Sigmoid colon (tissue), 7 donors: Measurements from ENCODE around the gene ABT1. TPM values are rescaled to one million over a fixed set of nuclear protein-coding genes. Genes with fewer than 3 reads are reported as not detected.
A peak's percentile ranks its signal among the peaks of the same experiment; 100 is the strongest.

Experiments used
- DNase-seq: peaks from one replicate; pipeline ENCODE4 v3.0.0-alpha.2; 2019
- H3K27ac ChIP-seq, 4 donors: fragments of 200-600 bp; sonication (generic); one replicate each; pipeline ENCODE4 v1.5.1; 2016 to 2019; ENCODE audit warnings: mild to moderate bottlenecking in 1 of 4
- H3K27me3 ChIP-seq, 3 donors: fragments of 200-600 bp; sonication (generic); one replicate each; pipeline ENCODE4 v1.5.1; 2019; ENCODE audit warnings: mild to moderate bottlenecking in 1 of 3
- H3K36me3 ChIP-seq, 4 donors: fragments of 200-600 bp; sonication (generic); one replicate each; pipeline ENCODE4 v1.5.1; 2016 to 2019
- H3K4me1 ChIP-seq, 4 donors: fragments of 200-600 bp; sonication (generic); one replicate each; pipeline ENCODE4 v1.5.1; 2017 to 2019
- H3K4me3 ChIP-seq, 4 donors: fragments of 200-600 bp; sonication (generic); one replicate each; pipeline ENCODE4 v1.5.1; 2017 to 2019; ENCODE audit warnings: mild to moderate bottlenecking in 2 of 4, moderate library complexity in 1 of 4
- H3K9me3 ChIP-seq, 4 donors: fragments of 200-600 bp in 3 of 4; sonication (generic) in 3 of 4; one replicate each; pipeline versions ENCODE4 v1.5.1 to v1.6.1; 2013 to 2019
- EP300 ChIP-seq, 4 donors: sonication (generic); formaldehyde crosslinking; IDR thresholded peaks; one replicate each; pipeline ENCODE4 v1.6.1; 2017; ENCODE audit warnings: antibody characterized with exemption in 4 of 4
- POLR2A ChIP-seq, 2 donors: fragments of 450-650 bp; IDR thresholded peaks; one replicate each; pipeline ENCODE4 v1.6.1; 2016; ENCODE audit warnings: antibody characterized with exemption in 2 of 2, mild to moderate bottlenecking in 2 of 2, moderate library complexity in 2 of 2
- POLR2AphosphoS5 ChIP-seq, 4 donors: sonication (generic); formaldehyde crosslinking; IDR thresholded peaks; one replicate each; pipeline ENCODE4 v1.6.1; 2017; ENCODE audit warnings: antibody characterized with exemption in 4 of 4
- WGBS, 2 donors: extraction: QIAGEN DNeasy Blood & Tissue Kit; methylation state at CpG; one replicate each; pipeline ENCODE4 v1.1.7; 2013; 5-methylcytosine and 5-hydroxymethylcytosine counted together
- intact Hi-C: fragments of 100-400 bp; cut with DNase I; formaldehyde crosslinking; loops from one replicate; pipeline ENCODE4 v1.15.1; 2023
- polyA plus RNA-seq, 3 donors: library from polyadenylated mRNA; stranded (reverse); fragments of 200-250 nt; gene quantifications; one replicate each; pipeline ENCODE4 v1.2.3, GENCODE V29; 2013
- total RNA-seq, 4 donors: library from RNA; depleted of rRNA; stranded (reverse); fragments of >200 nt; gene quantifications; one replicate each; pipeline ENCODE4 v1.1.0, GENCODE V29; 2016
- TF ChIP-seq, protein P1 (sequence below), 4 experiments: fragments of 450-650 bp in 3 of 4; fragments of 200-600 bp in 1 of 4; IDR thresholded peaks; one replicate each; pipeline ENCODE4 v1.5.1; 2016 to 2019; ENCODE audit warnings: antibody characterized with exemption in 4 of 4, mild to moderate bottlenecking in 3 of 4, moderate library complexity in 2 of 4
- donor health status: healthy with polysubstance abuse.
- donor health status: Bipolar disorder and iron deficiency.
- donor health status: healthy.

The ABT1 gene
- total and polyA plus RNA-seq, 7 donors = 10.2 to 21.3 (median 16.6) TPM

DNA sequence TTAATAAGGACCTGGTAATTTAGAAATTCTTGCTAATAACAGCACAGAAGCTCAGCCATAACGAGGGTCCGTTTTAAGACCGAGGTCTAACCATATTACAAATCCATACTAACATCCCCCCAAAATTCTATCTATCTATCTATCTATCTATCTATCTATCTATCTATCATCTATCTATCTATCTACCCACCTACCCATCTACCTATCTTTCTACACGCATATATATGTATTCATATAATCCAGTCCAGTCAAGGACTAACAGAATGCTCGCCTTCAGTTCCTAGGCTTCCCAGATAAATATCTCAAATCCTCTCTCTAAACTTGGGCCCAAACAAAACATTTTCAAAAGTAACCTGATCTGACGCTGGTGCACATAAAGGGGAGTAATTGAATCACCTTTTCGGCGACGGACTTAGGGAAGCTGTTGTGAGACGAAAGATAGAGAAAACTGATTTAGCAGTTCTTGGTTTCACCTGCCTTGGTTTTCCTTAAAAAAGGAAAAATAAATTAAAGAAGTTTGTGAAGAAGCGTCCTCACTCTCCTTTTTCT lies 44.0 kb upstream of the ABT1 start:
- WGBS, 2 donors = 35 to 47% methylated on average over 11 of the region's 11 CpGs
- H3K27ac ChIP-seq = peak overlapping the region; percentile 69 to 89 (median 79)
- no peak for DNase-seq
- peaks cover 4 to 24% (median 9%) of the 10 kb centered on the region in 4 donors for H3K4me1 ChIP-seq
- H3K4me3 ChIP-seq = peak overlapping the region; percentile 36 to 51 (median 48)
- H3K36me3 ChIP-seq = no peaks in the 10 kb centered on the region
- H3K27me3 ChIP-seq = no peaks in the 10 kb centered on the region
- H3K9me3 ChIP-seq = no peaks in the 10 kb centered on the region
- TF ChIP-seq POLR2A (IDR thresholded peaks at IDR 0.05) (no peak), POLR2AphosphoS5 (IDR thresholded peaks at IDR 0.05) (no peak), EP300 (IDR thresholded peaks at IDR 0.05) (no peak)
- TF ChIP-seq, protein P1, sequence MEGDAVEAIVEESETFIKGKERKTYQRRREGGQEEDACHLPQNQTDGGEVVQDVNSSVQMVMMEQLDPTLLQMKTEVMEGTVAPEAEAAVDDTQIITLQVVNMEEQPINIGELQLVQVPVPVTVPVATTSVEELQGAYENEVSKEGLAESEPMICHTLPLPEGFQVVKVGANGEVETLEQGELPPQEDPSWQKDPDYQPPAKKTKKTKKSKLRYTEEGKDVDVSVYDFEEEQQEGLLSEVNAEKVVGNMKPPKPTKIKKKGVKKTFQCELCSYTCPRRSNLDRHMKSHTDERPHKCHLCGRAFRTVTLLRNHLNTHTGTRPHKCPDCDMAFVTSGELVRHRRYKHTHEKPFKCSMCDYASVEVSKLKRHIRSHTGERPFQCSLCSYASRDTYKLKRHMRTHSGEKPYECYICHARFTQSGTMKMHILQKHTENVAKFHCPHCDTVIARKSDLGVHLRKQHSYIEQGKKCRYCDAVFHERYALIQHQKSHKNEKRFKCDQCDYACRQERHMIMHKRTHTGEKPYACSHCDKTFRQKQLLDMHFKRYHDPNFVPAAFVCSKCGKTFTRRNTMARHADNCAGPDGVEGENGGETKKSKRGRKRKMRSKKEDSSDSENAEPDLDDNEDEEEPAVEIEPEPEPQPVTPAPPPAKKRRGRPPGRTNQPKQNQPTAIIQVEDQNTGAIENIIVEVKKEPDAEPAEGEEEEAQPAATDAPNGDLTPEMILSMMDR (IDR thresholded peaks at IDR 0.05) = no peak
- intact Hi-C loops = loop anchor here (1.0 to 5.0 kb wide), 4 partner anchors 15 to 240 kb away; no protein-coding TSS in a partner anchor

DNA sequence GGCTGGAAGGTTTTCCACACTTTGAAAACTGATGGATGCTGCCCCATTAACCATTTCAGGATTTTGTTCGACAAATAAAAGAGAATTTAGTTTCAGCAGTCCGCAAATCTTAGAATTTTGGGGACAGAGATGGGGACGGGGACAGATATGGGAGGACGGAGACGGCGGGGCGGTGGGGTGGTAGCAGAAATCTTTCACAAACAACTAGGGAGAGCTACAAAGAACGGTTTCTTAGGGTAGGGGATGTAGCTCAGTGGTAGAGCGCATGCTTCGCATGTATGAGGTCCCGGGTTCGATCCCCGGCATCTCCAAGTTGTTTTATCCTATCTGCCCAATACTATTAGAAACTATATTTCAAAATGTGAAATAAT lies 43.5 kb upstream of the ABT1 start:
- TF ChIP-seq POLR2AphosphoS5 (IDR thresholded peaks at IDR 0.05) (no peak), POLR2A (IDR thresholded peaks at IDR 0.05) (no peak), EP300 (IDR thresholded peaks at IDR 0.05) (no peak)
- TF ChIP-seq, protein P1 (IDR thresholded peaks at IDR 0.05) = no peak
- no peaks in the 10 kb centered on the region for H3K27me3 ChIP-seq
- WGBS, 2 donors = 0 to 2% methylated on average over 13 of the region's 13 CpGs
- peaks cover 4 to 24% (median 9%) of the 10 kb centered on the region in 4 donors for H3K4me1 ChIP-seq
- peak overlapping the region; percentile 69 to 89 (median 79) for H3K27ac ChIP-seq
- H3K4me3 ChIP-seq = peak overlapping the region; percentile 36 to 51 (median 48)
- intact Hi-C loops = loop anchor here (1.0 to 5.0 kb wide), 4 partner anchors 15 to 241 kb away; no protein-coding TSS in a partner anchor
- H3K9me3 ChIP-seq = no peaks in the 10 kb centered on the region
- no peaks in the 10 kb centered on the region for H3K36me3 ChIP-seq
- DNase-seq = peak; percentile 89

DNA sequence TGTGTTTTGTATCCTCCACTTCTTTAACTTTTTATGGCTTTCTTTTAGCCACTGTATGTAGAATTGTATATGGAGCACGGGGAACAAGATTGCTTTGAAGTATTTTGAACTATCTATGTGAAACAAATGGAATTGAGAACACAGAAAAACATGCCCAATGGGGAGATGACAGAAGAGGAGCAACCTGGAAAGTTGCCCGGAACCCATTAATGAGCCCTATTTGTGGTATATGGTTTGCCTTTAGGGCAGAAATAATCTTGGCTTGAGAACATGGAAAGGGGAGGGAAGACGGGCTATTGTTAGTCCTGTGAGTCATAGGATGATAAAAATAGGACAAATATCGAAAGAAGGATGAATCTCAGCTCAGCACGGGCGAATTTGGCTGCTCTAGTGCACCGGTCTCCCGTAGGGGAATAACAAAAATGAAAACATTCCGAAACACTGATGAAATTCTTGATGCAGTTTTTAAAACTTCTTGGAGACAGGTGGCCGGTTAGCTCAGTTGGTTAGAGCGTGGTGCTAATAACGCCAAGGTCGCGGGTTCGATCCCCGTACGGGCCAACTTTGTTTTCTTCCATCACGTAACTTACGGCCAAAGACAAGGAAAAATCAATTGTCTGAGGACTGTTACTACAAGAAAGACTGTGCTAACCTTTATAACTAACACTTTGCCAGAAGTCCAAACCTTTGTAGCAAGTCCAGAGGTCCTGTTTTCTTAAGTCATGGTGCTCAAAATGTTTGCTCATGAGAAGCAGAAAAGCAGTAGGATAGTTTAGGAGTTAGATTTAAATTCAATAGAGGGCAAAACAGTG lies 42.9 kb upstream of the ABT1 start:
- peak overlapping the region; percentile 69 to 89 (median 79) for H3K27ac ChIP-seq
- no peaks in the 10 kb centered on the region for H3K36me3 ChIP-seq
- intact Hi-C loops = loop anchor here (1.0 to 5.0 kb wide), 4 partner anchors 14 to 242 kb away; no protein-coding TSS in a partner anchor
- TF ChIP-seq, protein P1 (IDR thresholded peaks at IDR 0.05) = no peak
- peak in 2 of 4 donors; percentile 13 to 22 for TF ChIP-seq POLR2AphosphoS5 (IDR thresholded peaks at IDR 0.05)
- DNase-seq = peak; percentile 91
- H3K4me3 ChIP-seq = peak overlapping the region; percentile 36 to 51 (median 48)
- 1% methylated on average over 19 of the region's 19 CpGs for WGBS, 2 donors
- no peaks in the 10 kb centered on the region for H3K27me3 ChIP-seq
- H3K9me3 ChIP-seq = no peaks in the 10 kb centered on the region
- H3K4me1 ChIP-seq = peaks cover 4 to 24% (median 9%) of the 10 kb centered on the region in 4 donors

DNA sequence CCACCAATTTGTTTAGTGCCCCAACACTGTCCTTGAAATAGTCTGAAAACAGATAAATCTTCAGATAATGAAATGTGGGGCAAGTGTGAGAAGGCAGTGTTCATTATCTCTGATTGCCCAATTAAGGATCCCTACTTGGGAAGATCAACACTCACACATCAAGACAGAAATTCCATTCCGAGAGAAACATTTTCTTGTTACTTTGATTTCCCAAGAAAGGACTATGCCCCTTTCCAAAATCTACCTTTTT lies 42.4 kb upstream of the ABT1 start:
- Histone ChIP-seq H3K27me3 (no peaks in the 10 kb centered on the region), H3K9me3 (no peaks in the 10 kb centered on the region), H3K27ac (peak overlapping the region; percentile 69 to 89 (median 79)), H3K36me3 (no peaks in the 10 kb centered on the region), H3K4me1 (peaks cover 4 to 24% (median 9%) of the 10 kb centered on the region in 4 donors), H3K4me3 (peak overlapping the region; percentile 5 to 51 (median 48))
- 11 to 20% methylated on average over 1 of the region's 1 CpG for WGBS, 2 donors
- intact Hi-C loops = loop anchor here (5.0 kb wide), 1 partner anchor 242 kb away; no protein-coding TSS in a partner anchor
- DNase-seq = no peak
- TF ChIP-seq, protein P1 (IDR thresholded peaks at IDR 0.05) = no peak
- TF ChIP-seq POLR2A (IDR thresholded peaks at IDR 0.05) (no peak), EP300 (IDR thresholded peaks at IDR 0.05) (no peak), POLR2AphosphoS5 (IDR thresholded peaks at IDR 0.05) (no peak)
